ENCODE data around the gene COPS7A.

GRCh38 chr12:6753772-6754356, 30.0 kb downstream of the COPS7A start:
- TF ChIP-seq ZNF664 (tag by site-specific recombination; IDR thresholded peaks at IDR 0.05) = no peak
- TF ChIP-seq PATZ1 (tag by site-specific recombination; IDR thresholded peaks at IDR 0.05) = no peak
- TF ChIP-seq CTCF (tag by site-specific recombination; IDR thresholded peaks at IDR 0.05) = peak; percentile 96; the same call in 1 of the 2 replicates
- no peak for TF ChIP-seq ZNF24 (tag by site-specific recombination; IDR thresholded peaks at IDR 0.05)
- no peak for TF ChIP-seq ZNF146 (tag by site-specific recombination; IDR thresholded peaks at IDR 0.05)
- TF ChIP-seq ZNF513 (tag by site-specific recombination; IDR thresholded peaks at IDR 0.05) = 0 out of 2 replicates have a peak, but pooled peaks have one; percentile 7
- no peak for TF ChIP-seq ZNF221 (tag by site-specific recombination; IDR thresholded peaks at IDR 0.05; ENCODE audit: borderline replicate concordance)
- no peak for TF ChIP-seq ZSCAN23 (tag by site-specific recombination; IDR thresholded peaks at IDR 0.05)
